Lower leg skin (tissue), 3 donors: ENCODE results near the gene ESYT3.

Experiments
- CTCF ChIP-seq, 3 donors: fragments of 450-650 bp; IDR thresholded peaks; one replicate each; pipeline ENCODE4 v1.5.1; 2016; ENCODE audit warnings: antibody characterized with exemption in 3 of 3, mild to moderate bottlenecking in 3 of 3, moderate library complexity in 2 of 3
- POLR2A ChIP-seq, 2 donors: fragments of 450-650 bp; IDR thresholded peaks; one replicate each; pipeline ENCODE4 v1.6.1; 2016 to 2017; ENCODE audit warnings: antibody characterized with exemption in 2 of 2, mild to moderate bottlenecking in 1 of 2, moderate library complexity in 1 of 2

GRCh38 chr3:138417559-138417982 is 16.8 kb upstream of the ESYT3 start:
- TF ChIP-seq POLR2A (IDR thresholded peaks at IDR 0.05): no peak
- peak in 1 of 3 donors; percentile 33 for TF ChIP-seq CTCF (IDR thresholded peaks at IDR 0.05)
